SK-N-SH treated with all-trans-retinoic acid at 6 μM for 48 hours (cell line): ENCODE data around the gene LARP4.
"Not testable (repeated sequence)": the region's sequence is repeated elsewhere in the genome, so short reads cannot be mapped to it uniquely, and the experiment has no call there.

Experiments
- ATAC-seq: fragments of 200-7000 bp; cut with Tn5 transposase; 3 replicates; pipeline ENCODE4 v1.9.1; 2020; ENCODE audit warnings: mild to moderate bottlenecking, moderate library complexity
- ARNTL ChIP-seq: fragments of 450-650 bp; formaldehyde crosslinking; IDR thresholded peaks from 2 replicates; pipeline ENCODE4 v1.5.0; 2020; ENCODE audit warnings: low read depth, mild to moderate bottlenecking, moderate library complexity, borderline replicate concordance
- BACH2 ChIP-seq: fragments of 250-450 bp; sonication (Bioruptor Pico); IDR thresholded peaks from 2 replicates; pipeline ENCODE4 v1.9.0; 2021; ENCODE audit warnings: mild to moderate bottlenecking, borderline replicate concordance
- ESRRG ChIP-seq: fragments of 250-450 bp; sonication (Bioruptor Pico); IDR thresholded peaks from 2 replicates; pipeline ENCODE4 v1.6.1; 2021; ENCODE audit warnings: mild to moderate bottlenecking
- GLIS3 ChIP-seq: fragments of 250-450 bp; sonication (Bioruptor Pico); IDR thresholded peaks from 2 replicates; pipeline ENCODE4 v1.5.0; 2020; ENCODE audit warnings: mild to moderate bottlenecking, moderate library complexity
- ISL1 ChIP-seq: fragments of 250-450 bp; sonication (Bioruptor Pico); IDR thresholded peaks from 2 replicates; pipeline ENCODE4 v2.1.2; 2022; ENCODE audit warnings: mild to moderate bottlenecking, moderate library complexity
- OSR1 ChIP-seq: fragments of 250-450 bp; sonication (Bioruptor Pico); IDR thresholded peaks from 2 replicates; pipeline ENCODE4 v1.8.0; 2022; ENCODE audit warnings: moderate library complexity, mild to moderate bottlenecking, inconsistent platforms
- PPARA ChIP-seq: fragments of 250-450 bp; sonication (Bioruptor Pico); IDR thresholded peaks from 2 replicates; pipeline ENCODE4 v1.5.0; 2020; ENCODE audit warnings: mild to moderate bottlenecking, borderline replicate concordance
- RARB ChIP-seq: fragments of 250-450 bp; sonication (Bioruptor Pico); IDR thresholded peaks from 2 replicates; pipeline ENCODE4 v1.8.0; 2021; ENCODE audit warnings: mild to moderate bottlenecking, moderate library complexity
- SNAI2 ChIP-seq: fragments of 250-450 bp; sonication (Bioruptor Pico); IDR thresholded peaks from 2 replicates; pipeline ENCODE4 v1.5.0; 2020; ENCODE audit warnings: mild to moderate bottlenecking, moderate library complexity
- TCF4 ChIP-seq: fragments of 250-450 bp; sonication (Bioruptor Pico); IDR thresholded peaks from 2 replicates; pipeline ENCODE4 v1.8.0; 2021; ENCODE audit warnings: mild to moderate bottlenecking, moderate library complexity, borderline replicate concordance
- ZFP3 ChIP-seq: fragments of 250-450 bp; sonication (Bioruptor Pico); IDR thresholded peaks from 2 replicates; pipeline ENCODE4 v1.5.0; 2020; ENCODE audit warnings: mild to moderate bottlenecking, moderate library complexity
- ZFP30 ChIP-seq: fragments of 450-650 bp; formaldehyde crosslinking; IDR thresholded peaks from 2 replicates; pipeline ENCODE4 v1.5.0; 2022; ENCODE audit warnings: mild to moderate bottlenecking, moderate library complexity
- ZNF565 ChIP-seq: fragments of 450-650 bp; formaldehyde crosslinking; conservative IDR thresholded peaks from 2 replicates; pipeline ENCODE4 v1.5.0; 2020; ENCODE audit warnings: low read depth, mild to moderate bottlenecking, moderate library complexity
- ZNF70 ChIP-seq: fragments of 450-650 bp; formaldehyde crosslinking; IDR thresholded peaks from 2 replicates; pipeline ENCODE4 v1.5.0; 2020; ENCODE audit warnings: mild to moderate bottlenecking, moderate library complexity
- ZNF8 ChIP-seq: fragments of 450-650 bp; formaldehyde crosslinking; IDR thresholded peaks from 2 replicates; pipeline ENCODE4 v1.5.0; 2020; ENCODE audit warnings: mild to moderate bottlenecking, moderate library complexity
- TF ChIP-seq, protein P1 (sequence below): fragments of 250-450 bp; sonication (Bioruptor Pico); IDR thresholded peaks from 2 replicates; pipeline ENCODE4 v1.5.1; 2021; ENCODE audit warnings: mild to moderate bottlenecking, moderate library complexity
- TF ChIP-seq, protein P2 (sequence below): fragments of 250-450 bp; sonication (Bioruptor Pico); IDR thresholded peaks from 2 replicates; pipeline ENCODE4 v1.8.0; 2021; ENCODE audit warnings: low read depth, mild to moderate bottlenecking, moderate library complexity, borderline replicate concordance
- TF ChIP-seq, protein P3 (sequence below): fragments of 250-450 bp; sonication (Bioruptor Pico); IDR thresholded peaks from 2 replicates; pipeline ENCODE4 v1.5.0; 2020; ENCODE audit warnings: mild to moderate bottlenecking, moderate library complexity
- TF ChIP-seq, protein P4 (sequence below): fragments of 250-450 bp; sonication (Bioruptor Pico); IDR thresholded peaks from 2 replicates; pipeline ENCODE4 v1.5.1; 2020; ENCODE audit warnings: low read depth, mild to moderate bottlenecking, moderate library complexity

Gene LARP4

DNA sequence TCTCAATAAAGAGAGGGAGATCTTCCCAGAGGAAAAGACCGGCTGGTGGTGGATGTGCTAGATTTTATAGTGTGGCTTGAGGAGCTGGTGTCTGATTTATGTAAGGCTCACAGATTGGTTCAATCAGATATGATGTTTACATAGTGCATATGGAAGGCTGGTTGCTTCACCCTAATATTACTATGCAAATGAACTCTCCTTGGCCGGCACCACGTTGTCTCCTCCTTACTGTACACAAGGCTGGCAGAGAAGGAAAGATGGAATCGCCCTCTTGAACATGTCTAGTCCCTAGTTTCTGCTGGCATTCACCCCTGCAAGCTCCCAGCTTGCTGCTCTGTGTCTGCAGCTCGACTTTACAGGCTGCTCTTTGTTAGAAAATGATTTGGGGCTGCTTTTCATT lies 13.2 kb upstream of the LARP4 start:
- peak; percentile 42 for ATAC-seq
- TF ChIP-seq, protein P1, sequence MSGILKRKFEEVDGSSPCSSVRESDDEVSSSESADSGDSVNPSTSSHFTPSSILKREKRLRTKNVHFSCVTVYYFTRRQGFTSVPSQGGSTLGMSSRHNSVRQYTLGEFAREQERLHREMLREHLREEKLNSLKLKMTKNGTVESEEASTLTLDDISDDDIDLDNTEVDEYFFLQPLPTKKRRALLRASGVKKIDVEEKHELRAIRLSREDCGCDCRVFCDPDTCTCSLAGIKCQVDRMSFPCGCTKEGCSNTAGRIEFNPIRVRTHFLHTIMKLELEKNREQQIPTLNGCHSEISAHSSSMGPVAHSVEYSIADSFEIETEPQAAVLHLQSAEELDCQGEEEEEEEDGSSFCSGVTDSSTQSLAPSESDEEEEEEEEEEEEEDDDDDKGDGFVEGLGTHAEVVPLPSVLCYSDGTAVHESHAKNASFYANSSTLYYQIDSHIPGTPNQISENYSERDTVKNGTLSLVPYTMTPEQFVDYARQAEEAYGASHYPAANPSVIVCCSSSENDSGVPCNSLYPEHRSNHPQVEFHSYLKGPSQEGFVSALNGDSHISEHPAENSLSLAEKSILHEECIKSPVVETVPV (CRISPR knock-in tag) = no peak
- TF ChIP-seq ZFP30 (CRISPR knock-in tag) (no peak), ARNTL (CRISPR knock-in tag) (no peak), RARB (CRISPR knock-in tag) (no peak), ISL1 (CRISPR knock-in tag) (no peak), ZNF70 (CRISPR knock-in tag) (no peak), GLIS3 (CRISPR knock-in tag) (no peak), ZFP3 (CRISPR knock-in tag) (no peak), PPARA (CRISPR knock-in tag) (no peak), BACH2 (CRISPR knock-in tag) (no peak), ZNF565 (CRISPR knock-in tag) (no peak), TCF4 (no peak), ESRRG (no peak), ZNF8 (CRISPR knock-in tag) (no peak), SNAI2 (CRISPR knock-in tag) (no peak)
- TF ChIP-seq, protein P2, sequence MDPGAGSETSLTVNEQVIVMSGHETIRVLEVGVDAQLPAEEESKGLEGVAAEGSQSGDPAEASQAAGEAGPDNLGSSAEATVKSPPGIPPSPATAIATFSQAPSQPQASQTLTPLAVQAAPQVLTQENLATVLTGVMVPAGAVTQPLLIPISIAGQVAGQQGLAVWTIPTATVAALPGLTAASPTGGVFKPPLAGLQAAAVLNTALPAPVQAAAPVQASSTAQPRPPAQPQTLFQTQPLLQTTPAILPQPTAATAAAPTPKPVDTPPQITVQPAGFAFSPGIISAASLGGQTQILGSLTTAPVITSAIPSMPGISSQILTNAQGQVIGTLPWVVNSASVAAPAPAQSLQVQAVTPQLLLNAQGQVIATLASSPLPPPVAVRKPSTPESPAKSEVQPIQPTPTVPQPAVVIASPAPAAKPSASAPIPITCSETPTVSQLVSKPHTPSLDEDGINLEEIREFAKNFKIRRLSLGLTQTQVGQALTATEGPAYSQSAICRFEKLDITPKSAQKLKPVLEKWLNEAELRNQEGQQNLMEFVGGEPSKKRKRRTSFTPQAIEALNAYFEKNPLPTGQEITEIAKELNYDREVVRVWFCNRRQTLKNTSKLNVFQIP (CRISPR knock-in tag) = no peak
- TF ChIP-seq, protein P3, sequence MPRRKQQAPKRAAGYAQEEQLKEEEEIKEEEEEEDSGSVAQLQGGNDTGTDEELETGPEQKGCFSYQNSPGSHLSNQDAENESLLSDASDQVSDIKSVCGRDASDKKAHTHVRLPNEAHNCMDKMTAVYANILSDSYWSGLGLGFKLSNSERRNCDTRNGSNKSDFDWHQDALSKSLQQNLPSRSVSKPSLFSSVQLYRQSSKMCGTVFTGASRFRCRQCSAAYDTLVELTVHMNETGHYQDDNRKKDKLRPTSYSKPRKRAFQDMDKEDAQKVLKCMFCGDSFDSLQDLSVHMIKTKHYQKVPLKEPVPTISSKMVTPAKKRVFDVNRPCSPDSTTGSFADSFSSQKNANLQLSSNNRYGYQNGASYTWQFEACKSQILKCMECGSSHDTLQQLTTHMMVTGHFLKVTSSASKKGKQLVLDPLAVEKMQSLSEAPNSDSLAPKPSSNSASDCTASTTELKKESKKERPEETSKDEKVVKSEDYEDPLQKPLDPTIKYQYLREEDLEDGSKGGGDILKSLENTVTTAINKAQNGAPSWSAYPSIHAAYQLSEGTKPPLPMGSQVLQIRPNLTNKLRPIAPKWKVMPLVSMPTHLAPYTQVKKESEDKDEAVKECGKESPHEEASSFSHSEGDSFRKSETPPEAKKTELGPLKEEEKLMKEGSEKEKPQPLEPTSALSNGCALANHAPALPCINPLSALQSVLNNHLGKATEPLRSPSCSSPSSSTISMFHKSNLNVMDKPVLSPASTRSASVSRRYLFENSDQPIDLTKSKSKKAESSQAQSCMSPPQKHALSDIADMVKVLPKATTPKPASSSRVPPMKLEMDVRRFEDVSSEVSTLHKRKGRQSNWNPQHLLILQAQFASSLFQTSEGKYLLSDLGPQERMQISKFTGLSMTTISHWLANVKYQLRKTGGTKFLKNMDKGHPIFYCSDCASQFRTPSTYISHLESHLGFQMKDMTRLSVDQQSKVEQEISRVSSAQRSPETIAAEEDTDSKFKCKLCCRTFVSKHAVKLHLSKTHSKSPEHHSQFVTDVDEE = no peak
- TF ChIP-seq, protein P4, sequence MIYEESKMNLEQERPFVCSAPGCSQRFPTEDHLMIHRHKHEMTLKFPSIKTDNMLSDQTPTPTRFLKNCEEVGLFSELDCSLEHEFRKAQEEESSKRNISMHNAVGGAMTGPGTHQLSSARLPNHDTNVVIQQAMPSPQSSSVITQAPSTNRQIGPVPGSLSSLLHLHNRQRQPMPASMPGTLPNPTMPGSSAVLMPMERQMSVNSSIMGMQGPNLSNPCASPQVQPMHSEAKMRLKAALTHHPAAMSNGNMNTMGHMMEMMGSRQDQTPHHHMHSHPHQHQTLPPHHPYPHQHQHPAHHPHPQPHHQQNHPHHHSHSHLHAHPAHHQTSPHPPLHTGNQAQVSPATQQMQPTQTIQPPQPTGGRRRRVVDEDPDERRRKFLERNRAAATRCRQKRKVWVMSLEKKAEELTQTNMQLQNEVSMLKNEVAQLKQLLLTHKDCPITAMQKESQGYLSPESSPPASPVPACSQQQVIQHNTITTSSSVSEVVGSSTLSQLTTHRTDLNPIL = no peak

DNA sequence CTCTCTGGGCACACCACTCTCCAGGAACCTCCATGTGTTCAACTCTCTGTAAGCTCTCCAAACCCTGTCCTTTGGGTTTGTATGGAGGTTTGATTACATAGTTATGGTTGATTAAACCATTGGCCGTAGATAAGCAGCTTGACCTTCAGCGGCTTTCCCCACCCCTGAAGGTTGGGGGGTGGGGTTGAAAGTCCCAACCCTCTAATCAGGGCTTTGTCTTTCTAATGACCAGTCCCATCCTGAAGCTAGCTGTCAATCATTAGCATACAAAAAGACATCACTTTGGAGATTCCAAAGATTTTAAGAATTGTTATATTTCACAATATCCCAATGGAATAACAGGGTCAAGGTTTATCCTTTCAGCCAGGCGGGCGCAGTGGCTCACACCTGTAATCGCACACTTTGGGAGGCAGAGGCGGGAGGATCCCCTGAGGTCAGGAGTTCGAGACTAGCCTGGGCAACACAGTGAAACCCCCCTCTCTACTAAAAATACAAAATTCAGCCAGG lies 12.7 kb upstream of the LARP4 start:
- peak; percentile 30; the same call in 1 of the 3 replicates for ATAC-seq
- TF ChIP-seq ISL1 (CRISPR knock-in tag) = no peak
- TF ChIP-seq SNAI2 (CRISPR knock-in tag) = no peak
- TF ChIP-seq TCF4 = no peak
- TF ChIP-seq, protein P2 (CRISPR knock-in tag) = no peak
- TF ChIP-seq ZNF8 (CRISPR knock-in tag) = no peak
- TF ChIP-seq ZNF565 (CRISPR knock-in tag) = no peak

DNA sequence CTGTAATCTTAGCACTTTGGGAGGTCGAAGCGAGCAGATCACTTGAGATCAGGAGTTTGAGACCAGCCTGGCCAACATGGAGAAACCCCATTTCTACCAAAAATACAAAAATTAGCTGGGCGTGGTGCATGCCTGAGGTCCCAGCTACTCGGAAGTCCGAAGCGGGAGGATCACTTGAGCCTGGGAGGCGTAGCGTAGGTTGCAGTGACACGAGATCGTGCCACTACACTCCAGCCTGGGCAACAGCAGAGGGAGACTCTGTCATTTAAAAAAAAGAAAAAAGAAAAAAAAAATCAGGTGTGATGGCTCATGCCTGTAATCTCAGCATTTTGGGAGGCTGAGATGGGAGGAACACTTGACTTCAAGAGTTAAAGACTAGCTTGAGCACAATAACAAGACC lies 11.9 kb upstream of the LARP4 start:
- not testable (repeated sequence) for ATAC-seq

DNA sequence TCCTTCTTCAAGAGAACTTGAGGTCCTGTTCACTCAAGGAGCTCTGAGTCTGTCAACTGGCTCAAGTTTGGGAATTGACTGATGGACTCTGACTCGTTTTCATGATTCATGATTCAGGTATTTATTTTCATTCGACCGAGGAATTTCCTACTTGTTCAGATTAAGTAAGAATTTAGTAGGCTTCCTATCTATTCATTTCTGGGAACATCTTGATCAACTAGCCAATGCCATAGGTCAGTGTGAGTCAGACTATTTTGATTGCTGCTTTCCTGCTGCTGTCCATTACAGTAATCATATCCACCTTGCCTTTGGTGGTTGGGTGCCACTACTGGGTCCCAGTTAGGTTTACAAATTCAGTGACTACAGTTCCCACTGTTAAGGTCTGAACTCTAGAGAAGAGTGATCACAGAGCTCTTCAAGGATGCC lies 10.4 kb upstream of the LARP4 start:
- TF ChIP-seq RARB (CRISPR knock-in tag) = no peak
- TF ChIP-seq ARNTL (CRISPR knock-in tag) = no peak
- no peak for TF ChIP-seq ESRRG
- no peak for TF ChIP-seq PPARA (CRISPR knock-in tag)
- TF ChIP-seq, protein P4 = no peak
- TF ChIP-seq OSR1 (CRISPR knock-in tag) = peak; percentile 66; the same call in 1 of the 2 replicates
- TF ChIP-seq GLIS3 (CRISPR knock-in tag) = no peak
- peak; percentile 88 for ATAC-seq
